K562 (cell line): ENCODE results near the gene PCSK2. TPM values are rescaled to one million over a fixed set of nuclear protein-coding genes. Genes with fewer than 3 reads are reported as not detected.

Experiments
- ATAC-seq: fragments of 200-7000 bp; cut with Tn5 transposase; 3 replicates; pipeline ENCODE4 v1.9.1; 2020; ENCODE audit warnings: moderate library complexity
- BruUV-seq: library from RNA; stranded (reverse); fragments of 400-500 nt; replicated peaks from 2 replicates; lab custom pipeline; 2021; lab: Mats Ljungman, UMichigan
- CTCF ChIA-PET: fragments of 300-600 bp; formaldehyde crosslinking; extraction: SDS; loops from one replicate; lab custom pipeline; 2021; ENCODE audit warnings: low intra/inter-chr PET ratio; lab: Yijun Ruan, JAX
- POLR2A ChIA-PET: fragments of 300-600, 350-650 bp; sonication (Branson Sonifier 250); formaldehyde crosslinking; extraction: SDS; loops from one replicate; lab custom pipeline; 2021; ENCODE audit warnings: antibody characterized with exemption, inconsistent platforms; lab: Yijun Ruan, JAX
- DNase-seq, 4 experiments: peaks; one replicate each; pipeline versions ENCODE4 v3.0.0 to v3.0.0-alpha.2; 2011 to 2018; ENCODE audit warnings: low spot score in 3 of 4, mixed read lengths in 3 of 4; ENCODE audit errors: extremely low read depth in 1 of 4
- FAIRE-seq: peaks from 2 replicates; lab custom pipeline; 2011; peaks lifted over from hg19 to GRCh38; lab: Jason Lieb, UNC
- H2AFZ ChIP-seq: 2 replicates; pipeline ENCODE4 v1.6.0; 2011; ENCODE audit warnings: low read depth, low read length, control low read depth, inconsistent platforms
- H3K27ac ChIP-seq: fragments of 200-600 bp; 3 replicates; pipeline ENCODE4 v1.8.0; 2011; ENCODE audit warnings: low read depth, mild to moderate bottlenecking, control low read depth, inconsistent platforms, low read length, moderate library complexity, mixed read lengths; ENCODE audit errors: extremely low read depth
- H3K27me3 ChIP-seq, 2 experiments: fragments of 300-600 bp in 1 of 2; 2 replicates in 1 of 2; 3 replicates in 1 of 2; pipeline versions ENCODE4 v1.6.0 to v1.8.0; 2011; ENCODE audit warnings: inconsistent platforms in 2 of 2, low read length in 2 of 2, mild to moderate bottlenecking in 1 of 2, mixed read lengths in 1 of 2, moderate library complexity in 1 of 2; ENCODE audit not compliant: control insufficient read depth in 2 of 2, insufficient read depth in 2 of 2
- H3K36me3 ChIP-seq: fragments of 300-600 bp; 3 replicates; pipeline ENCODE4 v1.8.0; 2011; ENCODE audit warnings: mild to moderate bottlenecking, low read length, inconsistent platforms; ENCODE audit not compliant: control insufficient read depth, insufficient read depth
- H3K4me1 ChIP-seq, 2 experiments: fragments of 200-600 bp in 1 of 2; replicated peaks in 1 of 2; 2 replicates in 1 of 2; 3 replicates in 1 of 2; pipeline versions ENCODE4 v1.5.1 to v1.8.0; 2011; ENCODE audit warnings: inconsistent platforms in 2 of 2, low read length in 2 of 2, mild to moderate bottlenecking in 1 of 2, mixed read lengths in 1 of 2, moderate library complexity in 1 of 2; ENCODE audit not compliant: control insufficient read depth in 2 of 2, insufficient read depth in 2 of 2
- H3K4me2 ChIP-seq: 2 replicates; pipeline ENCODE4 v1.6.1; 2011; ENCODE audit warnings: low read length, control low read depth, inconsistent platforms, mixed read lengths; ENCODE audit not compliant: insufficient read depth
- H3K4me3 ChIP-seq: fragments of 200-600 bp; sonication (generic), shearing (Covaris generic); 2 replicates; pipeline ENCODE4 v1.5.1; 2016; ENCODE audit warnings: control low read depth, inconsistent platforms
- H3K79me2 ChIP-seq: fragments of 200-600 bp; 3 replicates; pipeline ENCODE4 v1.8.0; 2011; ENCODE audit warnings: low read length, inconsistent platforms; ENCODE audit not compliant: control insufficient read depth, insufficient read depth
- H3K9ac ChIP-seq, 2 experiments: 2 replicates each; pipeline versions ENCODE4 v1.6.0 to v1.6.1; 2011; ENCODE audit warnings: low read depth in 2 of 2, low read length in 2 of 2, control low read depth in 1 of 2, inconsistent platforms in 1 of 2, mild to moderate bottlenecking in 1 of 2, mixed read lengths in 1 of 2; ENCODE audit not compliant: insufficient read depth in 1 of 2
- H3K9me1 ChIP-seq: one replicate; pipeline ENCODE4 v1.6.0; 2011; ENCODE audit warnings: inconsistent platforms, mild to moderate bottlenecking, low read length, moderate library complexity; ENCODE audit not compliant: control insufficient read depth, insufficient read depth
- H3K9me3 ChIP-seq: replicated peaks from 2 replicates; pipeline ENCODE4 v1.5.1; 2011; ENCODE audit warnings: low read depth, low read length, inconsistent platforms; ENCODE audit not compliant: control insufficient read depth, insufficient read depth
- H4K20me1 ChIP-seq: replicated peaks from 2 replicates; pipeline ENCODE4 v1.6.1; 2011; ENCODE audit warnings: low read length, inconsistent platforms, mixed read lengths; ENCODE audit not compliant: control insufficient read depth, insufficient read depth
- BHLHE40 ChIP-seq: IDR thresholded peaks from 2 replicates; pipeline ENCODE4 v1.6.1; 2011; ENCODE audit warnings: low read length, improper control_type of control experiment
- BRF1 ChIP-seq: IDR thresholded peaks from 3 replicates; pipeline ENCODE4 v1.6.1; 2011; ENCODE audit warnings: borderline replicate concordance, mild to moderate bottlenecking; ENCODE audit not compliant: insufficient read length; ENCODE audit errors: extremely low read depth
- CREB3 ChIP-seq: fragments of 450-650 bp; conservative IDR thresholded peaks from 2 replicates; pipeline ENCODE4 v1.6.1; 2016; ENCODE audit warnings: missing genetic modification characterization, low read depth, mild to moderate bottlenecking, missing compliant biosample characterization, moderate library complexity
- CTCFL ChIP-seq: IDR thresholded peaks from 2 replicates; pipeline ENCODE4 v1.6.1; 2011; ENCODE audit warnings: borderline replicate concordance, low read depth, mild to moderate bottlenecking, moderate library complexity, low read length; ENCODE audit not compliant: insufficient read depth, poor library complexity, severe bottlenecking
- FOXK2 ChIP-seq, 2 experiments: fragments of 450-650 bp; IDR thresholded peaks in 1 of 2; conservative IDR thresholded peaks in 1 of 2; 2 replicates each; pipeline ENCODE4 v1.6.1; 2016; ENCODE audit warnings: low read depth in 2 of 2, mild to moderate bottlenecking in 1 of 2
- PHTF2 ChIP-seq: fragments of 250-450 bp; sonication (Bioruptor Pico); IDR thresholded peaks from 2 replicates; pipeline ENCODE4 v1.5.0; 2021; ENCODE audit warnings: mild to moderate bottlenecking
- RBFOX2 ChIP-seq: fragments of 200-400 bp; formaldehyde crosslinking; IDR thresholded peaks from 2 replicates; pipeline ENCODE4 v1.6.1; 2017; ENCODE audit warnings: low read depth, mild to moderate bottlenecking, low read length, moderate library complexity
- RBM22 ChIP-seq: fragments of 200-400 bp; formaldehyde crosslinking; IDR thresholded peaks from 2 replicates; pipeline ENCODE4 v1.6.1; 2018; ENCODE audit warnings: low read length, low read depth; ENCODE audit not compliant: poor library complexity, severe bottlenecking
- SAP30 ChIP-seq: fragments of 200-600 bp; sonication (generic); IDR thresholded peaks from 2 replicates; pipeline ENCODE4 v1.6.1; 2012; ENCODE audit warnings: borderline replicate concordance, low read depth, mild to moderate bottlenecking, moderate library complexity, low read length, control low read depth, inconsistent platforms; ENCODE audit not compliant: insufficient read depth, poor library complexity, severe bottlenecking
- SETDB1 ChIP-seq: IDR thresholded peaks from one replicate; pipeline ENCODE4 v1.6.1; 2012; ENCODE audit warnings: low read length, control low read depth, inconsistent platforms
- SMARCA4 ChIP-seq: fragments of 450-650 bp; IDR thresholded peaks from 2 replicates; pipeline ENCODE4 v1.6.1; 2016
- SRSF1 ChIP-seq: fragments of 200-400 bp; formaldehyde crosslinking; IDR thresholded peaks from 2 replicates; pipeline ENCODE4 v1.6.1; 2017; ENCODE audit warnings: mild to moderate bottlenecking, low read depth, low read length, moderate library complexity
- YY1 ChIP-seq, 3 experiments: IDR thresholded peaks; 2 replicates each; pipeline ENCODE4 v1.6.1; 2011; ENCODE audit warnings: low read length in 2 of 3, mild to moderate bottlenecking in 2 of 3, moderate library complexity in 2 of 3, borderline replicate concordance in 1 of 3, control low read depth in 1 of 3, low read depth in 1 of 3; ENCODE audit not compliant: insufficient read depth in 3 of 3, insufficient replicate concordance in 2 of 3, control insufficient read depth in 1 of 3, insufficient read length in 1 of 3; ENCODE audit errors: extremely low read depth in 1 of 3
- ZBED1 ChIP-seq: IDR thresholded peaks from 2 replicates; pipeline ENCODE4 v1.6.1; 2014
- WGBS: fragments of 100-300 bp; shearing (Covaris generic); methylation state at CpG from one replicate; pipeline ENCODE4 v1.1.6; 2016; ENCODE audit warnings: low coverage, mixed read lengths; ENCODE audit not compliant: insufficient coverage; ENCODE audit errors: missing lambda C conversion rate; 5-methylcytosine and 5-hydroxymethylcytosine counted together
- in situ Hi-C: fragments of 300-500 bp; cut with MboI; formaldehyde crosslinking; loops from 4 replicates; pipeline ENCODE4 v1.15.0; 2018; ENCODE audit warnings: inconsistent platforms, mixed read lengths
- intact Hi-C: fragments of 100-400 bp; cut with micrococcal nuclease; formaldehyde crosslinking; loops from 2 replicates; pipeline ENCODE4 v1.14.2; 2022
- polyA plus RNA-seq, 8 experiments: library from polyadenylated mRNA; depleted of rRNA in 4 of 8; stranded (reverse) in 5 of 8; unstranded in 3 of 8; fragments of >200 nt; fragmentation: Nextera tagmentation in 2 of 8; fragmentation: Illumina TruSeq in 1 of 8; extraction: Ambion mirVana in 2 of 8; extraction: Trizol in 1 of 8; gene quantifications; 2 replicates each; pipeline versions ENCODE4 v1.2.1 to v1.2.3, GENCODE V29; 2011 to 2014; ENCODE audit warnings: inconsistent platforms in 1 of 8, missing spikeins in 1 of 8
- total RNA-seq, 7 experiments: library from RNA; depleted of rRNA in 6 of 7; stranded (reverse); fragments of >200 nt in 6 of 7; fragmentation: Illumina TruSeq in 2 of 7; extraction: Trizol in 2 of 7; gene quantifications; 2 replicates each; pipeline versions ENCODE4 v1.2.1 to v1.2.3, GENCODE V29; 2011 to 2021; ENCODE audit warnings: low replicate concordance in 1 of 7

The PCSK2 gene
- total and polyA plus RNA-seq, 9 of the 15 experiments (the other 6 are each of a cell fraction or from before 2014, with no cell fraction given): 0.04 to 0.07 (median 0.05) TPM; not detected in 6

DNA sequence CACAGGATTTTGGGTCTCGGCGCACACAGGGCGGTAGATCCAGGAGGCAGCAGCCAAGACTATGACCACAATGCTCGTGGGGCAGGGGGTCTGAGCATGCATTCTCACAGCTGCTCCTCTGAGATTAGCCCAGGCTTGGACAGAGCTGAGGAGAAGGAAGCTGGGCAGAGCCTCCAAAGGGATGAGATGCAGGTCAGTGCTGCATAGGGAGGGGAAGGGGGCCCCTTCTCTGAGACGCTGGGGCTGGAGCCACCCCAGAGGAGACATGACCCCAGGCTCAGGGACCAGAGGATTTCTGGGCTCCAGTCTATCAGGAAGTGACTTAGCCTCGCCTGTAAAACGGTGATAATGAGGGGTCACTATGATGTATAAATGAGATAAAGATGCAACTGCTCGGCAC, 210.4 kb downstream of the PCSK2 start (continued):
- TF ChIP-seq RBM22 (no peak), PHTF2 (CRISPR knock-in tag) (no peak), SAP30 (no peak)
- TF ChIP-seq, all 486 proteins: peak for 0

GRCh38 chr20:17438436-17439039, 211.7 kb downstream of the PCSK2 start:
- WGBS: 4% methylated on average over 9 of the region's 9 CpGs
- H3K27me3 ChIP-seq: peaks cover 0 to 8% of the 10 kb centered on the region in 2 experiments; a peak in 1 of 5 replicates
- DNase-seq: peak in 2 of 4 experiments; percentile 13 to 14
- peak; percentile 83 for ATAC-seq
- H4K20me1 ChIP-seq: no peaks in the 10 kb centered on the region
- H3K9me3 ChIP-seq: no peaks in the 10 kb centered on the region
- CTCF ChIA-PET: no interaction called here
- no peak overlapping the region for H3K9ac ChIP-seq
- H3K9me1 ChIP-seq: no peaks in the 10 kb centered on the region
- no peaks in the 10 kb centered on the region for H3K79me2 ChIP-seq
- no peak overlapping the region for H2AFZ ChIP-seq
- FAIRE-seq: no peak
- H3K4me2 ChIP-seq: no peak overlapping the region
- no peak overlapping the region for H3K4me3 ChIP-seq
- no TSS peak for BruUV-seq
- in situ Hi-C loops (no loop called here), intact Hi-C loops (loop anchor here (10.0 kb wide), 1 partner anchor 214 kb away; the partner anchor contains the start of gene PCSK2)
- peaks cover 0 to 7% of the 10 kb centered on the region in 2 experiments; a peak in 1 of 5 replicates for H3K4me1 ChIP-seq
- H3K27ac ChIP-seq: no peak overlapping the region
- POLR2A ChIA-PET: no interaction called here
- H3K36me3 ChIP-seq: no peaks in the 10 kb centered on the region
- TF ChIP-seq BHLHE40: no peak
- no peak for TF ChIP-seq FOXK2 (conservative IDR thresholded peaks at IDR 0.05 in 1 of 2, IDR thresholded peaks at IDR 0.05 in 1 of 2; ENCODE audit: low read depth in 2 of 2)
- TF ChIP-seq RBFOX2: no peak
- TF ChIP-seq SMARCA4: no peak
- no peak for TF ChIP-seq SETDB1
- no peak for TF ChIP-seq YY1 (IDR thresholded peaks at IDR 0.05; ENCODE audit: borderline replicate concordance in 1 of 3, control insufficient read depth in 1 of 3, extremely low read depth in 1 of 3, insufficient read depth in 3 of 3, insufficient read length in 1 of 3, insufficient replicate concordance in 2 of 3, low read depth in 1 of 3, low read length in 2 of 3)
- TF ChIP-seq CTCFL: peak; percentile 47
- no peak for TF ChIP-seq CREB3 (tag)
- TF ChIP-seq SRSF1: no peak
- no peak for TF ChIP-seq ZBED1
- TF ChIP-seq BRF1: no peak
